ENCODE results near the gene HNRNPH2.

HNRNPH2 gene

DNA sequence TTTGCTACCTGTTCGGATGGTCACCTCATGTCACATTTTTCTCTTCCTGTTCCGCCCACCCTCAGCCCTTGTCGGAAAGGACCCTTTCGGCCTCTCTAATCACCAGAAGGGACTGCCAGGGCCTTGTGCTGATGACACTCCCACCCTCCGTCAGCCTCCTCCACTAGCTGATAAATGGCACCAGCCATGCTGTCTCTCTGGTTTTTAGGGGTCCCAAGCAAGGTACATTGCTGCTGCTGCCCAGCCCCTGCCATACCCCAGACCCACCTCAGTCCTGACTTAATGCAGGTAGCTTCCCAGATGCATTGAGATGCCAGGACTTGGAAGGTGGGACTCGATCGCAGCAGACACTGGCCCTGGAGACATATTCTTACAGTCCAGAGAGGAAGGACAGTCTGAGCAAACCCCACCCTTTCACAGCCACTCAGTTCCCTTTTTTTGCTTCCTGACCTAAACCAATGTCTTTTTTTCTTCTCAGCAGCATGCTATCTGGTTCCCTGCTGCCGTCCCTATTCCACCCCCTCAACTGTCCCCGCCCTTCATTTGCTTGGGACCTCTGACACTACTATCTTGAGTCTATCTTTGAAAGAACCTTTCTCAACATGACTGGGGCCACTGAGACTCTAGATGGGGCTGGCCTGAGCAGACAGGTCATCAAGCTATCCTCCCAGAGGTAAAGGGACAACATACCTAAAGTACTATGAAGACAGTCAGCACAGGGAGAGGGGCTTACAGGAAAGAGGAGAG lies 22.1 kb upstream of the HNRNPH2 start, which contains the start of gene BTK:
Gene BTK, minus strand, starts transcription at position 397 of the 747 bp plus-strand sequence. CDS start 10,907 bp downstream, outside the sequence.
- Histone ChIP-seq H3K27me3 (ENCODE audit: insufficient read depth, low read length) (no peaks in the 10 kb centered on the region), H4K20me1 (ENCODE audit: insufficient read depth, low read length) (no peaks in the 10 kb centered on the region), H3K9ac (ENCODE audit: low read length) (peak within 1 kb of the TSS; percentile 81), H3K4me3 (ENCODE audit: low read depth, low read length, poor library complexity, severe bottlenecking) (peak within 1 kb of the TSS; percentile 70), H3K4me1 (ENCODE audit: insufficient read depth, low read length, severe bottlenecking) (peaks cover 55% of the 10 kb centered on the region), H2AFZ (ENCODE audit: low read length) (no peak within 1 kb of the TSS), H3F3A (ENCODE audit: insufficient read depth, low read length) (no peaks in the 10 kb centered on the region), H3K36me3 (ENCODE audit: insufficient read depth, low read length) (peaks cover 5% of the 10 kb centered on the region; the same call in 1 of the 2 replicates), H3K4me2 (ENCODE audit: low read length) (peak within 1 kb of the TSS; percentile 69), H3K79me2 (ENCODE audit: insufficient read depth, low read length) (peaks cover 19% of the 10 kb centered on the region), H3K9me2 (ENCODE audit: low read depth, low read length) (no peaks in the 10 kb centered on the region), H3K9me3 (ENCODE audit: low read length) (no peaks in the 10 kb centered on the region), H3K27ac (ENCODE audit: low read depth, low read length, poor library complexity, severe bottlenecking) (peak within 1 kb of the TSS; percentile 80)
- TF ChIP-seq, protein P1, sequence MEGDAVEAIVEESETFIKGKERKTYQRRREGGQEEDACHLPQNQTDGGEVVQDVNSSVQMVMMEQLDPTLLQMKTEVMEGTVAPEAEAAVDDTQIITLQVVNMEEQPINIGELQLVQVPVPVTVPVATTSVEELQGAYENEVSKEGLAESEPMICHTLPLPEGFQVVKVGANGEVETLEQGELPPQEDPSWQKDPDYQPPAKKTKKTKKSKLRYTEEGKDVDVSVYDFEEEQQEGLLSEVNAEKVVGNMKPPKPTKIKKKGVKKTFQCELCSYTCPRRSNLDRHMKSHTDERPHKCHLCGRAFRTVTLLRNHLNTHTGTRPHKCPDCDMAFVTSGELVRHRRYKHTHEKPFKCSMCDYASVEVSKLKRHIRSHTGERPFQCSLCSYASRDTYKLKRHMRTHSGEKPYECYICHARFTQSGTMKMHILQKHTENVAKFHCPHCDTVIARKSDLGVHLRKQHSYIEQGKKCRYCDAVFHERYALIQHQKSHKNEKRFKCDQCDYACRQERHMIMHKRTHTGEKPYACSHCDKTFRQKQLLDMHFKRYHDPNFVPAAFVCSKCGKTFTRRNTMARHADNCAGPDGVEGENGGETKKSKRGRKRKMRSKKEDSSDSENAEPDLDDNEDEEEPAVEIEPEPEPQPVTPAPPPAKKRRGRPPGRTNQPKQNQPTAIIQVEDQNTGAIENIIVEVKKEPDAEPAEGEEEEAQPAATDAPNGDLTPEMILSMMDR (IDR thresholded peaks at IDR 0.05; ENCODE audit: low read length) = no peak
- no peak for TF ChIP-seq EZH2 (IDR thresholded peaks at IDR 0.05; ENCODE audit: borderline replicate concordance, low read length)

DNA sequence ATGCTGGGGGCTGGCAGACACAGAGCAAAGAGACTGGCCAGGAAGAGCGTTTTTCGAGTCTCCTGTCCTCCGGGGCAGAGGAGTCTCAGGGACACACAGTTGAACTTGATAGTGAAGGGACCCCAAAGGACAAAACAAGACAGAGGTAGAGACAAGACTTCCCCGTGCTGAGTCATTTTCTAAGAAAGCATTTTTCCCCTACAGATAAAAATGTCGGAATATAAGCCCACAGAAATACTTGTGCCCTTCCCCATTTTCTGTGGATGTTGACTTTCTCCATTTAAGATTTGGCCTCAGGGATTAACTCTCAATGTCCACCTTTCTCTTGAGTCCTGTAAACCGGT lies 21.5 kb upstream of the HNRNPH2 start:
- peak overlapping the region; percentile 80 for H3K27ac ChIP-seq (ENCODE audit: low read depth, low read length, poor library complexity, severe bottlenecking)
- H3K9me2 ChIP-seq (ENCODE audit: low read depth, low read length) = no peaks in the 10 kb centered on the region
- H2AFZ ChIP-seq (ENCODE audit: low read length) = no peak overlapping the region
- peak overlapping the region; percentile 25; the same call in 1 of the 2 replicates for H3K9ac ChIP-seq (ENCODE audit: low read length)
- peaks cover 11% of the 10 kb centered on the region for H3K36me3 ChIP-seq (ENCODE audit: insufficient read depth, low read length)
- H3K4me3 ChIP-seq (ENCODE audit: low read depth, low read length, poor library complexity, severe bottlenecking) = peak overlapping the region; percentile 70
- TF ChIP-seq, protein P1 (IDR thresholded peaks at IDR 0.05; ENCODE audit: low read length) = no peak
- no peak for TF ChIP-seq EZH2 (IDR thresholded peaks at IDR 0.05; ENCODE audit: borderline replicate concordance, low read length)
- peaks cover 55% of the 10 kb centered on the region for H3K4me1 ChIP-seq (ENCODE audit: insufficient read depth, low read length, severe bottlenecking)
- no peaks in the 10 kb centered on the region for H3K9me3 ChIP-seq (ENCODE audit: low read length)
- H3F3A ChIP-seq (ENCODE audit: insufficient read depth, low read length) = no peaks in the 10 kb centered on the region
- peaks cover 24% of the 10 kb centered on the region for H3K79me2 ChIP-seq (ENCODE audit: insufficient read depth, low read length)
- no peaks in the 10 kb centered on the region for H3K27me3 ChIP-seq (ENCODE audit: insufficient read depth, low read length)
- H3K4me2 ChIP-seq (ENCODE audit: low read length) = peak overlapping the region; percentile 69
- no peaks in the 10 kb centered on the region for H4K20me1 ChIP-seq (ENCODE audit: insufficient read depth, low read length)

DNA sequence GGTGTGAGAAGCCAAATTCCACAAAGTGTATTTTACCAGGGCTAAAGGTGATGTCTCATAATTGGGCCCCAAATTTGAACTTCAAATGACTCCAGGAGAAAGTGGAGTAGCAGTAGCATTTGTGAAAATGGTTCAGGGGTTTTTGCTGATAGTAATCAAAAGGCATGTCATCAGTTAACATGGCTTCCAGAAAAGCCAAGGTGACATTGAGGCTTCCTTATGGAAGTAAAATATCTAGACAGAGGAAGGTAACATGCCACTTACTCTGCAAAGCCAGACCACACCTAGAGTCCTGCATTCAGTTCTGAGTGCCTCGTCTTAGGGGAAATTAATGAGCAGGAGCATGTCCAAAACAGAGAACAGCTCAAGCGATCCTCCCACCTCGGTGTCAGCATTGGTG lies 19.4 kb upstream of the HNRNPH2 start:
- no peaks in the 10 kb centered on the region for H3F3A ChIP-seq (ENCODE audit: insufficient read depth, low read length)
- no peak for TF ChIP-seq EZH2 (IDR thresholded peaks at IDR 0.05; ENCODE audit: borderline replicate concordance, low read length)
- H4K20me1 ChIP-seq (ENCODE audit: insufficient read depth, low read length) = no peaks in the 10 kb centered on the region

More for the DNA sequence above, 19.4 kb upstream of the HNRNPH2 start:
- Histone ChIP-seq H3K9ac (ENCODE audit: low read length) (no peak overlapping the region), H3K9me2 (ENCODE audit: low read depth, low read length) (no peaks in the 10 kb centered on the region), H3K27ac (ENCODE audit: low read depth, low read length, poor library complexity, severe bottlenecking) (no peak overlapping the region), H3K27me3 (ENCODE audit: insufficient read depth, low read length) (no peaks in the 10 kb centered on the region), H3K4me3 (ENCODE audit: low read depth, low read length, poor library complexity, severe bottlenecking) (no peak overlapping the region), H3K36me3 (ENCODE audit: insufficient read depth, low read length) (peaks cover 27% of the 10 kb centered on the region), H3K9me3 (ENCODE audit: low read length) (no peaks in the 10 kb centered on the region), H3K4me1 (ENCODE audit: insufficient read depth, low read length, severe bottlenecking) (peaks cover 66% of the 10 kb centered on the region), H3K79me2 (ENCODE audit: insufficient read depth, low read length) (peaks cover 10% of the 10 kb centered on the region), H3K4me2 (ENCODE audit: low read length) (no peak overlapping the region), H2AFZ (ENCODE audit: low read length) (no peak overlapping the region)
